Prostate gland (tissue), 2 donors: ENCODE results near the gene ELAVL1.

ENCODE experiments used
- POLR2AphosphoS5 ChIP-seq: sonication (generic); formaldehyde crosslinking; IDR thresholded peaks from one replicate; pipeline ENCODE4 v1.6.1; 2017; ENCODE audit warnings: antibody characterized with exemption
- TF ChIP-seq, protein P1 (sequence below), 4 experiments: fragments of 200-600 bp in 2 of 4; fragments of 450-650 bp in 2 of 4; sonication (generic) in 2 of 4; IDR thresholded peaks; 1 replicate in 3 of 4; 2 replicates in 1 of 4; pipeline ENCODE4 v1.5.1; 2016 to 2019; ENCODE audit warnings: antibody characterized with exemption in 4 of 4, mild to moderate bottlenecking in 2 of 4, moderate library complexity in 2 of 4

DNA sequence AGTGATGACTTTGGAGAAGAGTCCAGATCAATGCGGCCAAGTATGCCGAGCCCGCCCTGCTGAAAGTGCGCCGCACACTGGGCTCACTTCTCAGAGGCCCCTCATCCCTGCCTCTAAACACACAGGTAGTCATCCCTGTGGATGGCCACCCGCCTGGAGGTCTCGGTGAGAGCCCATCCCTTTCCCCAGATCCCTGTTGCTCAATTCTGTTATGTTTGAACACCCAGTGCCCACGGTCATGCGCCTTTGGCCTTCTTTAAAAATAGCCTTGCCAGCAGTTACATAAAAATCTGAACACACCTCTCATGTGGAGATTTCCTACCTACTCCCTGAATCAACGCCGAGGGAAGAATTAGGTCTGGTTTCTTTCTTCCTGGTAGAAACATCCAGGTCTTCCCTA is 11.9 kb downstream of the ELAVL1 start:
- no peak for TF ChIP-seq POLR2AphosphoS5
- TF ChIP-seq, protein P1, sequence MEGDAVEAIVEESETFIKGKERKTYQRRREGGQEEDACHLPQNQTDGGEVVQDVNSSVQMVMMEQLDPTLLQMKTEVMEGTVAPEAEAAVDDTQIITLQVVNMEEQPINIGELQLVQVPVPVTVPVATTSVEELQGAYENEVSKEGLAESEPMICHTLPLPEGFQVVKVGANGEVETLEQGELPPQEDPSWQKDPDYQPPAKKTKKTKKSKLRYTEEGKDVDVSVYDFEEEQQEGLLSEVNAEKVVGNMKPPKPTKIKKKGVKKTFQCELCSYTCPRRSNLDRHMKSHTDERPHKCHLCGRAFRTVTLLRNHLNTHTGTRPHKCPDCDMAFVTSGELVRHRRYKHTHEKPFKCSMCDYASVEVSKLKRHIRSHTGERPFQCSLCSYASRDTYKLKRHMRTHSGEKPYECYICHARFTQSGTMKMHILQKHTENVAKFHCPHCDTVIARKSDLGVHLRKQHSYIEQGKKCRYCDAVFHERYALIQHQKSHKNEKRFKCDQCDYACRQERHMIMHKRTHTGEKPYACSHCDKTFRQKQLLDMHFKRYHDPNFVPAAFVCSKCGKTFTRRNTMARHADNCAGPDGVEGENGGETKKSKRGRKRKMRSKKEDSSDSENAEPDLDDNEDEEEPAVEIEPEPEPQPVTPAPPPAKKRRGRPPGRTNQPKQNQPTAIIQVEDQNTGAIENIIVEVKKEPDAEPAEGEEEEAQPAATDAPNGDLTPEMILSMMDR (IDR thresholded peaks at IDR 0.05): no peak
